Gastroesophageal sphincter (tissue), 3 donors: Measurements from ENCODE around the gene GPR22.

Experiments
- CTCF ChIP-seq, 4 experiments: fragments of 200-600 bp in 2 of 4; fragments of 450-650 bp in 2 of 4; sonication (generic) in 1 of 4; IDR thresholded peaks; one replicate each; pipeline ENCODE4 v1.5.1; 2017 to 2019; ENCODE audit warnings: antibody characterized with exemption in 4 of 4, mild to moderate bottlenecking in 2 of 4, moderate library complexity in 2 of 4
- EP300 ChIP-seq: sonication (generic); formaldehyde crosslinking; IDR thresholded peaks from one replicate; pipeline ENCODE4 v1.6.1; 2017; ENCODE audit warnings: antibody characterized with exemption, mild to moderate bottlenecking
- POLR2A ChIP-seq, 2 donors: fragments of 450-650 bp; IDR thresholded peaks; one replicate each; pipeline ENCODE4 v1.6.1; 2017; ENCODE audit warnings: antibody characterized with exemption in 2 of 2, mild to moderate bottlenecking in 2 of 2, moderate library complexity in 1 of 2
- POLR2AphosphoS5 ChIP-seq: sonication (generic); formaldehyde crosslinking; IDR thresholded peaks from one replicate; pipeline ENCODE4 v1.6.1; 2017; ENCODE audit warnings: antibody characterized with exemption

- peak in 1 of 4 experiments; percentile 24 for TF ChIP-seq CTCF (IDR thresholded peaks at IDR 0.05)
- no peak for TF ChIP-seq POLR2AphosphoS5
- TF ChIP-seq POLR2A (IDR thresholded peaks at IDR 0.05) = no peak
- TF ChIP-seq EP300 = no peak
Measured at GRCh38 chr7:107501593-107501992, 31.7 kb downstream of the GPR22 start.
